ENCODE results near the gene FRS3.

The FRS3 gene

DNA sequence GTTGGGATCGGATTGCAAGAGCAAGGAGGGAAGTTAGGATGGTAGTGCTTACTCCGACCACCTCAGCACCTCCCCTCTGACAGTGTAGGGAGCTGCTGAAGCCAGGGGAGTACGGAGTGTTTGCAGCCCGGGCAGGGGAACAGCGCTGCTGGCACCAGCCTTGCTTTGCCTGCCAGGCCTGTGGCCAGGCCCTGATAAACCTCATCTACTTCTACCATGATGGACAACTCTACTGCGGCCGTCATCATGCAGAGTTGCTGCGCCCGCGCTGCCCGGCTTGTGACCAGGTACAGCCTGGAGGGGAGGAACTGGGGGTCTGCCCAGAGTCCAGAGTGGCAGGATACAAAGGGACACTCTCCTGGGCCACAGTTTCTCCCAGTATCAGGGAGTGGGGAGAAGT lies 5.6 kb upstream of the FRS3 start:
- H4K20me1 ChIP-seq (ENCODE audit: low read depth, low read length), result no peaks in the 10 kb centered on the region
- no peaks in the 10 kb centered on the region for H3K27me3 ChIP-seq (ENCODE audit: low read length)
- H3K4me3 ChIP-seq (ENCODE audit: insufficient read depth, low read length, poor library complexity, severe bottlenecking), result no peak overlapping the region
- H3K9ac ChIP-seq (ENCODE audit: low read length), result no peak overlapping the region
- H3K9me2 ChIP-seq (replicated peaks; ENCODE audit: insufficient read depth, low read length), result no peaks in the 10 kb centered on the region
- H3K79me2 ChIP-seq (ENCODE audit: insufficient read depth, low read length), result peaks cover 17% of the 10 kb centered on the region
- no peak overlapping the region for H3K4me2 ChIP-seq (ENCODE audit: low read depth, low read length, poor library complexity, severe bottlenecking)
- H3F3A ChIP-seq (ENCODE audit: insufficient read depth), result peaks cover 19% of the 10 kb centered on the region
- no peak overlapping the region for H3K27ac ChIP-seq (ENCODE audit: low read depth, low read length)
- H3K9me3 ChIP-seq (ENCODE audit: insufficient read depth, low read length), result no peaks in the 10 kb centered on the region
- TF ChIP-seq EZH2phosphoT487 (conservative IDR thresholded peaks at IDR 0.05; ENCODE audit: low read length), result no peak
- TF ChIP-seq, protein P1, sequence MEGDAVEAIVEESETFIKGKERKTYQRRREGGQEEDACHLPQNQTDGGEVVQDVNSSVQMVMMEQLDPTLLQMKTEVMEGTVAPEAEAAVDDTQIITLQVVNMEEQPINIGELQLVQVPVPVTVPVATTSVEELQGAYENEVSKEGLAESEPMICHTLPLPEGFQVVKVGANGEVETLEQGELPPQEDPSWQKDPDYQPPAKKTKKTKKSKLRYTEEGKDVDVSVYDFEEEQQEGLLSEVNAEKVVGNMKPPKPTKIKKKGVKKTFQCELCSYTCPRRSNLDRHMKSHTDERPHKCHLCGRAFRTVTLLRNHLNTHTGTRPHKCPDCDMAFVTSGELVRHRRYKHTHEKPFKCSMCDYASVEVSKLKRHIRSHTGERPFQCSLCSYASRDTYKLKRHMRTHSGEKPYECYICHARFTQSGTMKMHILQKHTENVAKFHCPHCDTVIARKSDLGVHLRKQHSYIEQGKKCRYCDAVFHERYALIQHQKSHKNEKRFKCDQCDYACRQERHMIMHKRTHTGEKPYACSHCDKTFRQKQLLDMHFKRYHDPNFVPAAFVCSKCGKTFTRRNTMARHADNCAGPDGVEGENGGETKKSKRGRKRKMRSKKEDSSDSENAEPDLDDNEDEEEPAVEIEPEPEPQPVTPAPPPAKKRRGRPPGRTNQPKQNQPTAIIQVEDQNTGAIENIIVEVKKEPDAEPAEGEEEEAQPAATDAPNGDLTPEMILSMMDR (IDR thresholded peaks at IDR 0.05; ENCODE audit: insufficient read depth, low read length, poor library complexity, severe bottlenecking), result no peak
- H2AFZ ChIP-seq (ENCODE audit: low read depth, low read length, severe bottlenecking), result no peak overlapping the region
- H3K36me3 ChIP-seq (ENCODE audit: low read length), result peaks cover 10% of the 10 kb centered on the region

DNA sequence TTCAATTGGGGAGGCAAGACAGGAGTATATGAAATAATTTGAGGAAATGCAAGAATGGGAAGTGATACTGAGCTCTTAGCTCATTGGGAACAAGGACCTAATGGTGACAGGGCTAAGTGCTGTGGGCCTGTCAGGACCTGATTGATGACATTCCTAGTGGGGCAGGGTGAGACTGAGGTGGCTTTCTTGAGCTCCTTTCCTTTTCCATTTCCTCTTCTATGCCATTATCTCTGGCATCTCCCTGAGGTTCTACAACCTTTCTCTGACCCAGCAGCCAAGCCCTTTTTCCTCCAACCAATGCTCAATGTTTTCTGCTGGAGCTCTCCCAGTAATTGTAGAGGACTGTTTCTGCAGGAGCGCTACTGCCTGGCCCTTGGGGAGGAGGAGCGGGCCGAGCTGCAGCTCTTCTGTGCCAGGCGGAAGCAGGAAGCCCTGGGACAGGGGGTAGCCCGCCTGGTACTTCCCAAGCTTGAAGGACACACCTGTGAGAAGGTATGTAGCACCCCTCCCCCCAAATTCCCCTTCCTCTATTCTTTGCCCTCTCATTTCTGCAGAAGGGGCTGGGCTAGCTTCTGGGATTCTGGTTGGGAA lies 5.0 kb upstream of the FRS3 start:
- Histone ChIP-seq H3K27me3 (ENCODE audit: low read length) (no peaks in the 10 kb centered on the region), H3K4me2 (ENCODE audit: low read depth, low read length, poor library complexity, severe bottlenecking) (no peak overlapping the region), H3K9me2 (replicated peaks; ENCODE audit: insufficient read depth, low read length) (no peaks in the 10 kb centered on the region), H2AFZ (ENCODE audit: low read depth, low read length, severe bottlenecking) (no peak overlapping the region), H3K36me3 (ENCODE audit: low read length) (peaks cover 4% of the 10 kb centered on the region), H3K9ac (ENCODE audit: low read length) (no peak overlapping the region), H3K9me3 (ENCODE audit: insufficient read depth, low read length) (no peaks in the 10 kb centered on the region), H4K20me1 (ENCODE audit: low read depth, low read length) (no peaks in the 10 kb centered on the region), H3K27ac (ENCODE audit: low read depth, low read length) (no peak overlapping the region), H3F3A (ENCODE audit: insufficient read depth) (peaks cover 13% of the 10 kb centered on the region), H3K4me3 (ENCODE audit: insufficient read depth, low read length, poor library complexity, severe bottlenecking) (no peak overlapping the region), H3K79me2 (ENCODE audit: insufficient read depth, low read length) (peaks cover 16% of the 10 kb centered on the region)
- TF ChIP-seq EZH2phosphoT487 (conservative IDR thresholded peaks at IDR 0.05; ENCODE audit: low read length), result no peak
- TF ChIP-seq, protein P1 (IDR thresholded peaks at IDR 0.05; ENCODE audit: insufficient read depth, low read length, poor library complexity, severe bottlenecking), result no peak

DNA sequence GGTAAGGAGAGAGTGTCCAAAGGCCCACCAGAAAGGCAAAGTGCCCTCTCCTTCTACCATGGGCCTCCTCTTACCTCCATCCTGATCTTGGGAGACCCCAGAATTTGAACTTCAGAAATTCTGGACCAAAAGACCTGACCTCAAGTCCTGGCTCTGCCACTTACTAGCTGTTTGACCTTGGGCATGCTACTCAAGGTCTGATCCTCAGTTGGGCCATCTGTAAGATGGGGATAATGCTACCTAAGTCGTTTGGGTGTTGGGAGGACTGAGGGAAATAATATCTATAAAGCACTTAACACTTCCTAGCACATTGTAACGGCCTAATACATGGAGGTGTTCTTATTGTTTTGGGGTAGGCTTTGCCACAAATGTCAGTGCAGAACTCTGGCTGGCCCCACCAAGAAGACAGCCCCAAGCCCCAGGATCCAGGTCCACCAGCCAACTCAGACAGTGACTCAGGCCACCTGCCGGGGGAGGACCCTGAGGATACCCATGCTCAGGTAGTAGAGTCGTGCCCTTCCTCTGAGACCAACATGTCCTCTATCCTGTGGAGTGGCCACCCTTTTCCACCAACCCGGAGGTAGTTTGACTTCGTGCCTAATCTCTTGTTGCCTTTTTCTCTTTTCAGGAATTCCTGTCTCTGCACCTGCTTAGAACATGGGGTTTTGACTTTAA lies 3.5 kb upstream of the FRS3 start:
- Histone ChIP-seq H3K27me3 (ENCODE audit: low read length) (no peaks in the 10 kb centered on the region), H4K20me1 (ENCODE audit: low read depth, low read length) (no peaks in the 10 kb centered on the region), H3F3A (ENCODE audit: insufficient read depth) (peaks cover 17% of the 10 kb centered on the region), H3K9me2 (replicated peaks; ENCODE audit: insufficient read depth, low read length) (no peaks in the 10 kb centered on the region), H3K79me2 (ENCODE audit: insufficient read depth, low read length) (peaks cover 6% of the 10 kb centered on the region), H2AFZ (ENCODE audit: low read depth, low read length, severe bottlenecking) (no peak overlapping the region), H3K36me3 (ENCODE audit: low read length) (no peaks in the 10 kb centered on the region), H3K27ac (ENCODE audit: low read depth, low read length) (no peak overlapping the region), H3K9me3 (ENCODE audit: insufficient read depth, low read length) (no peaks in the 10 kb centered on the region), H3K4me2 (ENCODE audit: low read depth, low read length, poor library complexity, severe bottlenecking) (no peak overlapping the region), H3K4me3 (ENCODE audit: insufficient read depth, low read length, poor library complexity, severe bottlenecking) (no peak overlapping the region), H3K9ac (ENCODE audit: low read length) (no peak overlapping the region)
- no peak for TF ChIP-seq EZH2phosphoT487 (conservative IDR thresholded peaks at IDR 0.05; ENCODE audit: low read length)
- TF ChIP-seq, protein P1 (IDR thresholded peaks at IDR 0.05; ENCODE audit: insufficient read depth, low read length, poor library complexity, severe bottlenecking), result no peak
